CD4-positive, alpha-beta T cell (primary cell): ENCODE results near the gene BIRC6. TPM values are rescaled to one million over a fixed set of nuclear protein-coding genes. Genes with fewer than 3 reads are reported as not detected.
"Not testable (repeated sequence)": the region's sequence is repeated elsewhere in the genome, so short reads cannot be mapped to it uniquely, and the experiment has no call there.

Experiments used
- ATAC-seq: fragments of 200-7000 bp; cut with Tn5 transposase; one replicate; pipeline ENCODE4 v1.10.0; 2022; ENCODE audit warnings: mild to moderate bottlenecking; ENCODE audit not compliant: poor library complexity
- CTCF ChIA-PET: fragments of 350-600 bp; sonication (Branson Sonifier 250); formaldehyde crosslinking; loops from one replicate; lab custom pipeline; 2021; ENCODE audit warnings: antibody characterized with exemption, inconsistent platforms; lab: Charles Lee
- POLR2A ChIA-PET: fragments of 350-600 bp; sonication (Branson Sonifier 250); formaldehyde crosslinking; loops from one replicate; lab custom pipeline; 2021; ENCODE audit warnings: antibody characterized with exemption, inconsistent platforms; lab: Charles Lee
- DNase-seq, 14 experiments: peaks; one replicate each; pipeline ENCODE4 v3.0.0-alpha.2; 2013 to 2020; ENCODE audit warnings: mixed read lengths in 2 of 14
- H3K27ac ChIP-seq, 2 donors: one replicate each; pipeline versions ENCODE4 v1.5.1 to v1.7.0; 2013; ENCODE audit warnings: low read length in 2 of 2, low read depth in 1 of 2, mild to moderate bottlenecking in 1 of 2
- H3K27me3 ChIP-seq, 2 experiments: 1 replicate in 1 of 2; 2 replicates in 1 of 2; pipeline versions ENCODE4 v1.6.1 to v1.7.0; 2013; ENCODE audit warnings: low read length in 2 of 2, control low read depth in 1 of 2, mild to moderate bottlenecking in 1 of 2, moderate library complexity in 1 of 2; ENCODE audit not compliant: insufficient read depth in 2 of 2, control insufficient read depth in 1 of 2
- H3K36me3 ChIP-seq: one replicate; pipeline ENCODE4 v1.6.1; 2013; ENCODE audit warnings: low read length, control low read depth; ENCODE audit not compliant: insufficient read depth
- H3K4me1 ChIP-seq: one replicate; pipeline ENCODE4 v1.6.1; 2013; ENCODE audit warnings: low read length, control low read depth; ENCODE audit not compliant: insufficient read depth
- H3K4me3 ChIP-seq: one replicate; pipeline ENCODE4 v1.5.1; 2013; ENCODE audit warnings: mild to moderate bottlenecking, low read length, moderate library complexity
- H3K9me3 ChIP-seq, 2 experiments: 1 replicate in 1 of 2; 2 replicates in 1 of 2; pipeline versions ENCODE4 v1.6.1 to v1.7.0; 2013; ENCODE audit warnings: low read length in 2 of 2, mild to moderate bottlenecking in 2 of 2, control low read depth in 1 of 2, moderate library complexity in 1 of 2; ENCODE audit not compliant: control insufficient read depth in 1 of 2, insufficient read depth in 1 of 2
- H3K27ac Mint-ChIP-seq: one replicate; pipeline ENCODE4 v1.8.0; 2020; ENCODE audit warnings: mixed read lengths
- H3K27me3 Mint-ChIP-seq: one replicate; pipeline ENCODE4 v1.8.0; 2021; ENCODE audit warnings: mixed read lengths
- H3K36me3 Mint-ChIP-seq: one replicate; pipeline ENCODE4 v1.8.0; 2021; ENCODE audit warnings: low read depth, mixed read lengths
- H3K4me1 Mint-ChIP-seq: one replicate; pipeline ENCODE4 v1.8.0; 2021; ENCODE audit warnings: low read depth, mixed read lengths
- H3K4me3 Mint-ChIP-seq: one replicate; pipeline ENCODE4 v1.8.0; 2020; ENCODE audit warnings: mild to moderate bottlenecking, mixed read lengths
- H3K9me3 Mint-ChIP-seq: one replicate; pipeline ENCODE4 v1.8.0; 2020; ENCODE audit warnings: mixed read lengths
- intact Hi-C, 2 experiments: fragments of 100-400 bp; cut with DNase I in 1 of 2; cut with micrococcal nuclease in 1 of 2; formaldehyde crosslinking; loops; one replicate each; pipeline versions ENCODE4 v1.15.1 to v1.9.0; 2023 to 2025; cut with DNase I, micrococcal nuclease
- total RNA-seq, 174 experiments: library from RNA in 2 of 174; stranded (reverse) in 2 of 174; gene quantifications; one replicate each; pipeline ENCODE4 v1.2.3 and lab custom pipeline; 2021 to 2026
- TF ChIP-seq, protein P1 (sequence below): fragments of 200-600 bp; IDR thresholded peaks from one replicate; pipeline ENCODE4 v1.8.0; 2022; ENCODE audit warnings: antibody characterized with exemption, mild to moderate bottlenecking

Gene BIRC6
- total RNA-seq, 2 experiments from 2014 or later: 110 to 113 TPM

DNA sequence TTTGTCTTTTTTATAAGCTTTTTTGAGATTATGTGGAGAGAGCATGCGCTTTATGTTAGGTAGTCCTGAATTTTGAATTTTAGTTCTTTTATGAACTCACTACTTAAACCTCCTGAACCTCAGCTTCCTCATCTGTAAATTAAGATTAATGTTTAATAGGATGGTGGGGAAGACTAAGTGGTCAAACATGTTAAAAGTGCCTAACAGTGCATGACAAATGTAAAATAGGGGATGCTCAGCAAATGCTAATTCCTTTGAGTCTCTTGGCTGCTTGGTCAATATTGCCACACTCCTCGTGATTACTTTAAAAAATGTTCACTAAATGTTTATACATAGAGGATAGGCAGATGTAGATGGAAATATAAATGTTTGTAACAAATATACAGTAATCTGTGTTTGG lies 6.8 kb downstream of the BIRC6 start:
- intact Hi-C loops: no loop called here
- no peak for DNase-seq
- no peaks in the 10 kb centered on the region for H3K27me3 ChIP-seq
- peaks cover 5% of the 10 kb centered on the region for H3K36me3 ChIP-seq
- no peak overlapping the region for H3K27ac ChIP-seq
- H3K9me3 Mint-ChIP-seq: no peaks in the 10 kb centered on the region
- peak overlapping the region; percentile 8 for H3K27ac Mint-ChIP-seq
- H3K27me3 Mint-ChIP-seq: no peaks in the 10 kb centered on the region
- CTCF ChIA-PET: no interaction called here
- H3K4me1 ChIP-seq: peaks cover 43% of the 10 kb centered on the region
- H3K4me3 Mint-ChIP-seq: no peak overlapping the region
- no peaks in the 10 kb centered on the region for H3K9me3 ChIP-seq
- POLR2A ChIA-PET: interaction anchor here (1.0 kb wide), 1 partner anchor 86 kb away, joined by 3 read pairs; no protein-coding TSS in a partner anchor
- ATAC-seq: no peak
- peaks cover 83% of the 10 kb centered on the region for H3K4me1 Mint-ChIP-seq
- peaks cover 25% of the 10 kb centered on the region for H3K36me3 Mint-ChIP-seq
- no peak overlapping the region for H3K4me3 ChIP-seq
- TF ChIP-seq, protein P1, sequence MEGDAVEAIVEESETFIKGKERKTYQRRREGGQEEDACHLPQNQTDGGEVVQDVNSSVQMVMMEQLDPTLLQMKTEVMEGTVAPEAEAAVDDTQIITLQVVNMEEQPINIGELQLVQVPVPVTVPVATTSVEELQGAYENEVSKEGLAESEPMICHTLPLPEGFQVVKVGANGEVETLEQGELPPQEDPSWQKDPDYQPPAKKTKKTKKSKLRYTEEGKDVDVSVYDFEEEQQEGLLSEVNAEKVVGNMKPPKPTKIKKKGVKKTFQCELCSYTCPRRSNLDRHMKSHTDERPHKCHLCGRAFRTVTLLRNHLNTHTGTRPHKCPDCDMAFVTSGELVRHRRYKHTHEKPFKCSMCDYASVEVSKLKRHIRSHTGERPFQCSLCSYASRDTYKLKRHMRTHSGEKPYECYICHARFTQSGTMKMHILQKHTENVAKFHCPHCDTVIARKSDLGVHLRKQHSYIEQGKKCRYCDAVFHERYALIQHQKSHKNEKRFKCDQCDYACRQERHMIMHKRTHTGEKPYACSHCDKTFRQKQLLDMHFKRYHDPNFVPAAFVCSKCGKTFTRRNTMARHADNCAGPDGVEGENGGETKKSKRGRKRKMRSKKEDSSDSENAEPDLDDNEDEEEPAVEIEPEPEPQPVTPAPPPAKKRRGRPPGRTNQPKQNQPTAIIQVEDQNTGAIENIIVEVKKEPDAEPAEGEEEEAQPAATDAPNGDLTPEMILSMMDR: no peak

DNA sequence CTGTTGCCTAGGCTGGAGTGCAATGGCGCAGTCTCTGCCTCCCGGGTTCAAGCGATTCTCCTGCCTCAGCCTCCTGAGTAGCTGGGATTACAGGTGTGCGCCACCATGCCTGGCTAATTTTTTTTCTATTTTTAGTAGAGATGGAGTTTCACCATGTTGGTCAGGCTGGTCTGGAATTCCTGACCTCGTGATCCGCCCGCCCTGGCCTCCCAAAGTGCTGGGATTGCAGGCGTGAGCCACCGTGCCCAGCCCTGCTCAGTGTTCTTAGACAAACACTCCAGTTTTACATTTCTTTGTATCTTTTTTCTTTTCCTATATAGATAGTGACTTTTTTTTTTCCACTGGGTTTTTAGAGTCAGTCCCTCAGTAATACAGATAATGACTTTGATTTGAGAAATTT lies 7.5 kb downstream of the BIRC6 start:
- peaks cover 83% of the 10 kb centered on the region for H3K4me1 Mint-ChIP-seq
- H3K9me3 ChIP-seq, CTCF ChIA-PET, H3K36me3 ChIP-seq, ATAC-seq, H3K27me3 Mint-ChIP-seq, intact Hi-C loops, H3K4me3 ChIP-seq, H3K27ac ChIP-seq, DNase-seq, H3K9me3 Mint-ChIP-seq, H3K27me3 ChIP-seq: not testable (repeated sequence)
- peaks cover 18% of the 10 kb centered on the region for H3K36me3 Mint-ChIP-seq
- POLR2A ChIA-PET: interaction anchor here (1.0 kb wide), 1 partner anchor 86 kb away, joined by 3 read pairs; no protein-coding TSS in a partner anchor
- peaks cover 47% of the 10 kb centered on the region for H3K4me1 ChIP-seq
- H3K4me3 Mint-ChIP-seq: peak overlapping the region; percentile 7
- peak overlapping the region; percentile 53 for H3K27ac Mint-ChIP-seq

DNA sequence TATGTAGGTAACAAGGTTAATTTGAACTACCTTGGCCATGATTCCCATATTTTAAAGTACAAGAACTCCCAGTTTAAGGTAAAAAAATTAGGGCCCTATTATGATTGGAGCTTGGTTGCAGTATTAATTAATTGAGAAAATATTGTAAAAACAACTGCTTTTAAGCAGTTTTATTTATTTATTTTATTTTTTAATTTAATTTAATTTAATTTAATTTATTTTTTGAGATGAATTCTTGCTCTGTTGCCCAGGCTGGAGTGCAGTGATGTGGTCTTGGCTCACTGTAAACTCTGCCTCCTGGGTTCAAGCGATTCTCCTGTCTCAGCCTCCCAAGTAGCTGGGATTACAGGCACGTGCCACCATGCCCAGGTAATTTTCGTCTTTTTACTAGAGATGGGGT lies 8.9 kb downstream of the BIRC6 start:
- H3K36me3 ChIP-seq, H3K27me3 Mint-ChIP-seq, H3K27ac Mint-ChIP-seq, H3K36me3 Mint-ChIP-seq, H3K27ac ChIP-seq, ATAC-seq, intact Hi-C loops, H3K4me3 Mint-ChIP-seq, H3K27me3 ChIP-seq, H3K9me3 ChIP-seq, CTCF ChIA-PET, H3K9me3 Mint-ChIP-seq, DNase-seq, H3K4me3 ChIP-seq: not testable (repeated sequence)
- peaks cover 44% of the 10 kb centered on the region for H3K4me1 ChIP-seq
- peaks cover 81% of the 10 kb centered on the region for H3K4me1 Mint-ChIP-seq
- POLR2A ChIA-PET: interaction anchor here (1.5 kb wide), 1 partner anchor 9 kb away, joined by 4 read pairs; no protein-coding TSS in a partner anchor

DNA sequence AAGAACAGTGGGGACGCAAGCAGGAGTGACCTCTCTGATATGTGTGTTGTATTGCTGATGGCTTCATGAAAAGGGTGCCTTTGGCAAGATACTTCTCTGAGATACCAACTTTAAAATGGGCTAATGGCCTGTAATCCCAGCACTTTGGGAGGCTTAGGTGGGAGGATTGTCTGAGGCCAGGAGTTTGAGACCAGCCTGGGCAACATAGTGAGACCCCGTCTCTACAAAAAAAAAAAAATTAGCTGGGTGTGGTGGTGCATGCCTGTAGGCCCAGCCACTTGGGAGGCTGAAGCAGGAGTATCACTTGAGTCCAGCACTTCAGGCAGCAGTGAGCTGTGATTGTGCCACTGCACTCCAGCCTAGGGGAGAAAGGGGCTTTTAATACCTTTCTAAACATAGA lies 9.8 kb downstream of the BIRC6 start:
- Mint-ChIP-seq H3K4me1 (peaks cover 78% of the 10 kb centered on the region), H3K4me3 (no peak overlapping the region), H3K36me3 (peaks cover 3% of the 10 kb centered on the region), H3K9me3 (no peaks in the 10 kb centered on the region), H3K27me3 (no peaks in the 10 kb centered on the region), H3K27ac (peak overlapping the region; percentile 46)
- no peak overlapping the region for H3K4me3 ChIP-seq
- H3K36me3 ChIP-seq: no peaks in the 10 kb centered on the region
- DNase-seq (no peak), ATAC-seq (no peak)
- TF ChIP-seq, protein P1: no peak
- no peaks in the 10 kb centered on the region for H3K27me3 ChIP-seq
- POLR2A ChIA-PET: no interaction called here
- H3K27ac ChIP-seq: no peak overlapping the region
- H3K4me1 ChIP-seq: peaks cover 37% of the 10 kb centered on the region
- intact Hi-C loops: no loop called here
- H3K9me3 ChIP-seq: no peaks in the 10 kb centered on the region
- CTCF ChIA-PET: no interaction called here
